Fibroblast of skin of left biceps (primary cell): Measurements from ENCODE around the gene PLCB1.
A peak's percentile ranks its signal among the peaks of the same experiment; 100 is the strongest.

Source experiments
- DNase-seq, 2 experiments: peaks; one replicate each; pipeline ENCODE4 v3.0.0-alpha.2; 2013; ENCODE audit warnings: low read depth in 2 of 2

PLCB1 gene

GRCh38 chr20:8657664-8658063 is 525.6 kb downstream of the PLCB1 start:
- DNase-seq: no peak

GRCh38 chr20:8658103-8658502 is 526.0 kb downstream of the PLCB1 start:
- DNase-seq: no peak

GRCh38 chr20:8661229-8661952 is 529.3 kb downstream of the PLCB1 start:
- no peak for DNase-seq

GRCh38 chr20:8662433-8662954 is 530.4 kb downstream of the PLCB1 start:
- DNase-seq: no peak

GRCh38 chr20:8663424-8663823 is 531.4 kb downstream of the PLCB1 start:
- DNase-seq: no peak

- no peak for DNase-seq
Observed at GRCh38 chr20:8664778-8665177, 532.7 kb downstream of the PLCB1 start.

- no peak for DNase-seq
Observed at GRCh38 chr20:8667306-8667705, 535.2 kb downstream of the PLCB1 start.

- no peak for DNase-seq
Observed at GRCh38 chr20:8670207-8670892, 538.3 kb downstream of the PLCB1 start.

- DNase-seq: peak; percentile 67 to 75
Observed at GRCh38 chr20:8670893-8671215, 538.8 kb downstream of the PLCB1 start.

- DNase-seq: no peak
Observed at GRCh38 chr20:8671370-8671961, 539.4 kb downstream of the PLCB1 start.

GRCh38 chr20:8673116-8673515 is 541.0 kb downstream of the PLCB1 start:
- DNase-seq: no peak

GRCh38 chr20:8675896-8676295 is 543.8 kb downstream of the PLCB1 start:
- no peak for DNase-seq

- no peak for DNase-seq
Observed at GRCh38 chr20:8678098-8678776, 546.2 kb downstream of the PLCB1 start.

- no peak for DNase-seq
Observed at GRCh38 chr20:8689337-8689736, 557.3 kb downstream of the PLCB1 start.

GRCh38 chr20:8690074-8690473 is 558.0 kb downstream of the PLCB1 start:
- DNase-seq: no peak

- DNase-seq: peak; percentile 54 to 65
Observed at GRCh38 chr20:8693709-8694108, 561.6 kb downstream of the PLCB1 start.

- DNase-seq: no peak
Observed at GRCh38 chr20:8700756-8701155, 568.7 kb downstream of the PLCB1 start.

- DNase-seq: no peak
Observed at GRCh38 chr20:8706961-8707700, 575.1 kb downstream of the PLCB1 start.

GRCh38 chr20:8709627-8710026 is 577.6 kb downstream of the PLCB1 start:
- DNase-seq: no peak

- no peak for DNase-seq
Observed at GRCh38 chr20:8711501-8711900, 579.4 kb downstream of the PLCB1 start.

GRCh38 chr20:8714206-8714605 is 582.1 kb downstream of the PLCB1 start:
- no peak for DNase-seq

GRCh38 chr20:8718279-8718678 is 586.2 kb downstream of the PLCB1 start:
- no peak for DNase-seq
